ENCODE results near the gene PHF2.

DNA sequence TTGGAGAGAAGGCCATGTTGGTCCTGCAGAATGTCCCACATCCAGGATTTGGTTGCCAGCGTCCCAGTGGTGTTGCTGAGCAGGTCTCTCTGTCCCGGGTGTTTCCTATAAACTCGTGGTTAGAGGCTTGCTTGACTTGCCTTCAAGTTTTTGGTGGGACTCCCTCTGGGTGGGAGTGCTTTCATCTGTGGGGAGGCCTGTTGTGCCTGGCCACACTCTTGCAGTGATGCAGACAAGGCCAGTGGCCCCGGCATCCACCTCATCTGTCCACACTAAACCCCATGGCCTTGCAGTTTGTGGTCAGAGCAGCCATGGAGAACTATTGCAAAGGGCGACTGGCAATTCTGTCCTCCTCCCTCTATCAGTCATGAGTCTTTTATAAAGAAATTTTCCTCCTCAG lies 71.8 kb downstream of the PHF2 start:
- TF ChIP-seq CTCF (IDR thresholded peaks at IDR 0.05; ENCODE audit: low read depth, low read length) (no peak), EZH2phosphoT487 (IDR thresholded peaks at IDR 0.05; ENCODE audit: low read depth) (no peak)

Measured in OCI-LY3 (cell line).